Neural cell (in vitro differentiated cells): ENCODE results near the gene LYPD4.

ENCODE experiments used
- CTCF ChIP-seq: fragments of 450-650 bp; IDR thresholded peaks from 2 replicates; pipeline ENCODE4 v1.5.1; 2014; ENCODE audit warnings: antibody characterized with exemption, mild to moderate bottlenecking, moderate library complexity; ENCODE audit not compliant: poor library complexity, severe bottlenecking
- EP300 ChIP-seq: fragments of 450-650 bp; conservative IDR thresholded peaks from 2 replicates; pipeline ENCODE4 v1.6.1; 2014; ENCODE audit warnings: antibody characterized with exemption, mild to moderate bottlenecking, moderate library complexity; ENCODE audit not compliant: poor library complexity, severe bottlenecking
- EZH2 ChIP-seq: fragments of 200-600, 300-800 bp; shearing (Covaris generic), sonication (generic); IDR thresholded peaks from 2 replicates; pipeline ENCODE4 v1.6.1; 2014; ENCODE audit warnings: antibody characterized with exemption, low read length, borderline replicate concordance, mild to moderate bottlenecking; ENCODE audit not compliant: insufficient read depth, poor library complexity, severe bottlenecking
- REST ChIP-seq: IDR thresholded peaks from 2 replicates; pipeline ENCODE4 v1.6.1; 2012; ENCODE audit warnings: borderline replicate concordance

GRCh38 chr19:41853344-41853743, 8.9 kb upstream of the LYPD4 start:
- TF ChIP-seq CTCF (no peak), EZH2 (no peak), REST (no peak), EP300 (no peak)
